T-cell (primary cell): ENCODE results near the gene NCAM1. TPM values are rescaled to one million over a fixed set of nuclear protein-coding genes. Genes with fewer than 3 reads are reported as not detected.

ENCODE experiments used
- ATAC-seq, 4 experiments: fragments of 200-7000 bp in 3 of 4; fragments of 150-1000 bp in 1 of 4; cut with Tn5 transposase; replicated peaks in 1 of 4; 1 replicate in 3 of 4; 2 replicates in 1 of 4; pipeline ENCODE4 v1.10.0; 2021; ENCODE audit warnings: moderate library complexity in 3 of 4, mild to moderate bottlenecking in 2 of 4, moderate number of reproducible peaks in 1 of 4
- CTCF ChIA-PET, 2 donors: fragments of 300-600 bp; sonication (Branson Sonifier 250); formaldehyde crosslinking; loops; one replicate each; lab custom pipeline; 2022; ENCODE audit warnings: antibody characterized with exemption in 2 of 2; lab: Charles Lee
- POLR2A ChIA-PET, 2 donors: fragments of 300-600 bp; sonication (Branson Sonifier 250); formaldehyde crosslinking; loops; one replicate each; lab custom pipeline; 2022; ENCODE audit warnings: antibody characterized with exemption in 2 of 2; lab: Charles Lee
- DNase-seq, 35 experiments: peaks; one replicate each; pipeline versions ENCODE4 v3.0.0 to v3.0.0-alpha.2; 2013 to 2023
- H3K27ac ChIP-seq: one replicate; pipeline ENCODE4 v1.5.1; 2013; ENCODE audit warnings: low read length
- H3K27me3 ChIP-seq, 2 experiments: replicated peaks in 1 of 2; 1 replicate in 1 of 2; 2 replicates in 1 of 2; pipeline versions ENCODE4 v1.6.1 to v1.7.0; 2013; ENCODE audit warnings: low read length in 1 of 2, mixed read lengths in 1 of 2; ENCODE audit not compliant: control insufficient read depth in 2 of 2, insufficient read depth in 2 of 2; ENCODE audit errors: extremely low read depth in 1 of 2
- H3K36me3 ChIP-seq, 2 donors: 1 replicate in 1 of 2; 2 replicates in 1 of 2; pipeline versions ENCODE4 v1.6.1 to v1.7.0; 2013; ENCODE audit warnings: low read length in 1 of 2; ENCODE audit not compliant: control insufficient read depth in 2 of 2, insufficient read depth in 1 of 2; ENCODE audit errors: extremely low read depth in 1 of 2
- H3K4me1 ChIP-seq, 2 experiments: 1 replicate in 1 of 2; 2 replicates in 1 of 2; pipeline versions ENCODE4 v1.6.1 to v1.7.0; 2013; ENCODE audit warnings: low read length in 2 of 2, mixed read lengths in 1 of 2; ENCODE audit not compliant: insufficient read depth in 2 of 2, control insufficient read depth in 1 of 2; ENCODE audit errors: extremely low read depth in 1 of 2
- H3K4me3 ChIP-seq, 2 donors: 1 replicate in 1 of 2; 2 replicates in 1 of 2; pipeline versions ENCODE4 v1.5.1 to v1.7.0; 2013; ENCODE audit warnings: mild to moderate bottlenecking in 2 of 2, low read length in 1 of 2, moderate library complexity in 1 of 2; ENCODE audit not compliant: control insufficient read depth in 1 of 2; ENCODE audit errors: extremely low read depth in 1 of 2
- H3K9me3 ChIP-seq: 2 replicates; pipeline ENCODE4 v1.7.0; 2013
- H3K27ac Mint-ChIP-seq, 2 donors: one replicate each; pipeline ENCODE4 v1.8.0; 2020 to 2021; ENCODE audit warnings: mild to moderate bottlenecking in 2 of 2, mixed read lengths in 2 of 2
- H3K27me3 Mint-ChIP-seq, 2 donors: one replicate each; pipeline ENCODE4 v1.8.0; 2021 to 2022; ENCODE audit warnings: mixed read lengths in 2 of 2
- H3K36me3 Mint-ChIP-seq: one replicate; pipeline ENCODE4 v1.8.0; 2021; ENCODE audit warnings: mixed read lengths
- H3K4me1 Mint-ChIP-seq, 3 donors: one replicate each; pipeline ENCODE4 v1.8.0; 2020 to 2022; ENCODE audit warnings: mixed read lengths in 3 of 3, mild to moderate bottlenecking in 1 of 3
- H3K4me3 Mint-ChIP-seq, 3 donors: one replicate each; pipeline ENCODE4 v1.8.0; 2020 to 2022; ENCODE audit warnings: mild to moderate bottlenecking in 3 of 3, mixed read lengths in 3 of 3, moderate library complexity in 3 of 3
- H3K9me3 Mint-ChIP-seq, 3 donors: one replicate each; pipeline ENCODE4 v1.8.0; 2020 to 2022; ENCODE audit warnings: mixed read lengths in 3 of 3
- WGBS: methylation state at CpG from one replicate; pipeline ENCODE4 v1.1.5; 2013; ENCODE audit warnings: missing lambda C conversion rate; ENCODE audit not compliant: insufficient coverage; 5-methylcytosine and 5-hydroxymethylcytosine counted together
- total RNA-seq, 35 experiments: library from RNA in 6 of 35; stranded (reverse) in 6 of 35; fragments of 120-200 nt in 1 of 35; gene quantifications; one replicate each; pipeline versions ENCODE4 v1.2.1 to v1.2.4 and lab custom pipeline; 2013 to 2026

Gene NCAM1
- total RNA-seq, 5 donors from 2014 or later (not counting 1 experiment from before 2014, with no cell fraction given), result 0.90 to 1.8 (median 1.1) TPM

GRCh38 chr11:113279591-113279990, 318.4 kb downstream of the NCAM1 start:
- H3K27ac Mint-ChIP-seq, result no peak overlapping the region
- no peaks in the 10 kb centered on the region for H3K36me3 ChIP-seq
- no peaks in the 10 kb centered on the region for H3K9me3 ChIP-seq
- H3K4me3 Mint-ChIP-seq, result no peak overlapping the region
- no peak overlapping the region for H3K4me3 ChIP-seq
- WGBS, result no CpG with 5 or more reads among the region's 3 CpGs
- CTCF ChIA-PET, result no interaction called here
- ATAC-seq (no peak), DNase-seq (no peak)
- H3K27ac ChIP-seq, result no peak overlapping the region
- no peaks in the 10 kb centered on the region for H3K9me3 Mint-ChIP-seq
- no peaks in the 10 kb centered on the region for H3K4me1 Mint-ChIP-seq
- POLR2A ChIA-PET, result no interaction called here
- H3K27me3 ChIP-seq, result no peaks in the 10 kb centered on the region
- no peaks in the 10 kb centered on the region for H3K36me3 Mint-ChIP-seq
- no peaks in the 10 kb centered on the region for H3K27me3 Mint-ChIP-seq
- no peaks in the 10 kb centered on the region for H3K4me1 ChIP-seq

- H3K9me3 Mint-ChIP-seq, result no peaks in the 10 kb centered on the region
- H3K4me1 ChIP-seq, result no peaks in the 10 kb centered on the region
- CTCF ChIA-PET, result no interaction called here
- no peaks in the 10 kb centered on the region for H3K27me3 Mint-ChIP-seq
- no peaks in the 10 kb centered on the region for H3K9me3 ChIP-seq
- 82% methylated on average over 2 of the region's 2 CpGs for WGBS
- H3K4me1 Mint-ChIP-seq, result no peaks in the 10 kb centered on the region
- no peaks in the 10 kb centered on the region for H3K36me3 ChIP-seq
- ATAC-seq (no peak), DNase-seq (no peak)
- H3K4me3 Mint-ChIP-seq, result no peak overlapping the region
- no peaks in the 10 kb centered on the region for H3K27me3 ChIP-seq
- H3K27ac ChIP-seq, result no peak overlapping the region
- H3K27ac Mint-ChIP-seq, result no peak overlapping the region
- POLR2A ChIA-PET, result no interaction called here
- H3K4me3 ChIP-seq, result no peak overlapping the region
- no peaks in the 10 kb centered on the region for H3K36me3 Mint-ChIP-seq
These were observed 320.0 kb downstream of the NCAM1 start for GRCh38 chr11:113281052-113281725.

GRCh38 chr11:113282898-113283437, 321.7 kb downstream of the NCAM1 start:
- Histone ChIP-seq H3K36me3 (no peaks in the 10 kb centered on the region), H3K27me3 (peaks cover 0 to 3% of the 10 kb centered on the region in 2 experiments), H3K9me3 (no peaks in the 10 kb centered on the region), H3K4me3 (no peak overlapping the region), H3K4me1 (no peaks in the 10 kb centered on the region), H3K27ac (no peak overlapping the region)
- H3K36me3 Mint-ChIP-seq, result no peaks in the 10 kb centered on the region
- POLR2A ChIA-PET, result no interaction called here
- no peaks in the 10 kb centered on the region for H3K9me3 Mint-ChIP-seq
- DNase-seq (no peak), ATAC-seq (no peak)
- CTCF ChIA-PET, result interaction anchor here in 1 of 2 donors (0.6 kb wide), 1 partner anchor 987 kb away, joined by 3 read pairs; no protein-coding TSS in a partner anchor
- H3K27ac Mint-ChIP-seq, result no peak overlapping the region
- H3K27me3 Mint-ChIP-seq, result peaks cover 1 to 4% of the 10 kb centered on the region in 2 donors
- H3K4me1 Mint-ChIP-seq, result no peaks in the 10 kb centered on the region
- 41% methylated on average over 3 of the region's 3 CpGs for WGBS
- H3K4me3 Mint-ChIP-seq, result no peak overlapping the region

GRCh38 chr11:113283881-113284280, 322.7 kb downstream of the NCAM1 start:
- no peaks in the 10 kb centered on the region for H3K4me1 Mint-ChIP-seq
- no peak overlapping the region for H3K27ac Mint-ChIP-seq
- no peaks in the 10 kb centered on the region for H3K36me3 ChIP-seq
- ChIA-PET POLR2A (no interaction called here), CTCF (no interaction called here)
- H3K4me3 ChIP-seq, result no peak overlapping the region
- ATAC-seq (no peak), DNase-seq (no peak)
- peaks cover 1 to 4% of the 10 kb centered on the region in 2 donors for H3K27me3 Mint-ChIP-seq
- no peak overlapping the region for H3K27ac ChIP-seq
- H3K4me1 ChIP-seq, result no peaks in the 10 kb centered on the region
- H3K27me3 ChIP-seq, result peaks cover 0 to 3% of the 10 kb centered on the region in 2 experiments
- no peaks in the 10 kb centered on the region for H3K36me3 Mint-ChIP-seq
- WGBS, result 55% methylated on average over 2 of the region's 2 CpGs
- H3K9me3 ChIP-seq, result no peaks in the 10 kb centered on the region
- no peak overlapping the region for H3K4me3 Mint-ChIP-seq
- no peaks in the 10 kb centered on the region for H3K9me3 Mint-ChIP-seq

GRCh38 chr11:113286009-113286408, 324.8 kb downstream of the NCAM1 start:
- Histone ChIP-seq H3K36me3 (no peaks in the 10 kb centered on the region), H3K4me1 (peaks cover 0 to 3% of the 10 kb centered on the region in 2 experiments), H3K4me3 (no peak overlapping the region), H3K27ac (no peak overlapping the region), H3K9me3 (no peaks in the 10 kb centered on the region), H3K27me3 (peaks cover 0 to 3% of the 10 kb centered on the region in 2 experiments)
- ChIA-PET CTCF (interaction anchor here in 1 of 2 donors (0.6 kb wide), 1 partner anchor 1241 kb away, joined by 3 read pairs; no protein-coding TSS in a partner anchor), POLR2A (no interaction called here)
- H3K27me3 Mint-ChIP-seq, result peaks cover 1 to 4% of the 10 kb centered on the region in 2 donors
- H3K4me1 Mint-ChIP-seq, result no peaks in the 10 kb centered on the region
- no peak for ATAC-seq
- no peaks in the 10 kb centered on the region for H3K36me3 Mint-ChIP-seq
- no peak overlapping the region for H3K27ac Mint-ChIP-seq
- 94% methylated on average over 2 of the region's 3 CpGs for WGBS
- no peak overlapping the region for H3K4me3 Mint-ChIP-seq
- DNase-seq, result no peak
- H3K9me3 Mint-ChIP-seq, result no peaks in the 10 kb centered on the region

- POLR2A ChIA-PET, result no interaction called here
- Mint-ChIP-seq H3K4me3 (no peak overlapping the region), H3K36me3 (no peaks in the 10 kb centered on the region), H3K27me3 (peaks cover 3 to 4% of the 10 kb centered on the region in 2 donors), H3K9me3 (no peaks in the 10 kb centered on the region), H3K4me1 (no peaks in the 10 kb centered on the region), H3K27ac (no peak overlapping the region)
- Histone ChIP-seq H3K4me1 (peaks cover 0 to 3% of the 10 kb centered on the region in 2 experiments), H3K36me3 (no peaks in the 10 kb centered on the region), H3K27ac (no peak overlapping the region), H3K9me3 (no peaks in the 10 kb centered on the region), H3K27me3 (peaks cover 0 to 3% of the 10 kb centered on the region in 2 experiments), H3K4me3 (no peak overlapping the region)
- ATAC-seq (no peak), DNase-seq (no peak)
- WGBS, result 88% methylated on average over 6 of the region's 11 CpGs
- CTCF ChIA-PET, result interaction anchor here in 1 of 2 donors (0.6 to 1.0 kb wide), 4 partner anchors 27 to 1240 kb away, joined by 3 to 5 read pairs (median 3); partner anchors contain the start of gene TTC12
These were observed 325.6 kb downstream of the NCAM1 start for GRCh38 chr11:113286509-113287497.
